Lower lobe of right lung (tissue), 2 donors: ENCODE data around the gene PDZD2. TPM values are rescaled to one million over a fixed set of nuclear protein-coding genes. Genes with fewer than 3 reads are reported as not detected.

Experiments
- ATAC-seq, 2 donors: fragments of 200-7000 bp; cut with Tn5 transposase; one replicate each; pipeline ENCODE4 v1.9.1; 2020 to 2022; ENCODE audit warnings: mild to moderate bottlenecking in 2 of 2, moderate library complexity in 2 of 2
- DNase-seq: peaks from one replicate; pipeline ENCODE4 v3.0.0-alpha.2; 2020
- H3K27ac ChIP-seq: fragments of 200-600 bp; one replicate; pipeline ENCODE4 v1.8.0; 2022
- H3K27me3 ChIP-seq: fragments of 200-600 bp; one replicate; pipeline ENCODE4 v1.8.0; 2022; ENCODE audit warnings: low read depth
- H3K36me3 ChIP-seq: fragments of 200-600 bp; one replicate; pipeline ENCODE4 v1.8.0; 2022; ENCODE audit warnings: mild to moderate bottlenecking
- H3K4me1 ChIP-seq: fragments of 200-600 bp; one replicate; pipeline ENCODE4 v1.8.0; 2022
- H3K4me3 ChIP-seq: fragments of 200-600 bp; one replicate; pipeline ENCODE4 v1.8.0; 2022; ENCODE audit warnings: mild to moderate bottlenecking
- H3K9me3 ChIP-seq: fragments of 200-600 bp; one replicate; pipeline ENCODE4 v1.8.0; 2022
- intact Hi-C: fragments of 100-400 bp; cut with DNase I; formaldehyde crosslinking; loops from one replicate; pipeline ENCODE4 v1.11.0; 2022
- total RNA-seq: library from RNA; stranded (reverse); fragmentation: NEBNext Ultra II Directional; extraction: Animal tissue kit (Norgen Biotek cat#: 25700); gene quantifications from one replicate; pipeline ENCODE4 v1.2.1, GENCODE V29; 2021
- TF ChIP-seq, protein P1 (sequence below): fragments of 200-600 bp; IDR thresholded peaks from one replicate; pipeline ENCODE4 v1.8.0; 2022; ENCODE audit warnings: antibody characterized with exemption, mild to moderate bottlenecking
- donor health status: DM: no; HTN: yes; CAD: no; lungs with severe emphysema.

PDZD2 gene
- total RNA-seq, 1 donor from 2014 or later = 67.8 TPM

DNA sequence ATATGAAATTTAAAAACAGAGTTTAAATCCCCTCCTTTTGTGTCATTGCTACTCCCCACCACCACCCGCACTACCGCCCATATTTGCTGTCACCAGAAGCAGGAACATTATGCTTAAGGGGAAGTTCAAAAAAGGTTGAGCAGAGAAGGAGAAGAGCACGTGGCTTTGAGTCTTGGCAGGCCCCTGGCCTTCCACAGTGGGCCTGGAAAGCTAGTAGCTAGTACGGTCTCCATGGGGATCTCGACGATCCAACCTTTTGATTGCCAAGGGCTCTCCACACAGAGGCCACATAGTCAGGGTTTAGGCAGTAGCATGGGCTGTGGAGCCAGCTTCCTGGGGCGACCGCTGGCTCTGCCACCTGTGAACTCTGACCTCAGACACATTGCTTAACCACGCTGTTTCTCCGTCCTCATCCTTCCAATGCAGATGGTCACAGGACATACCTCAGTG is 445.1 kb downstream of the PDZD2 start:
- ATAC-seq = peak in 1 of 2 donors; percentile 30
- Histone ChIP-seq H3K36me3 (peaks cover 37% of the 10 kb centered on the region), H3K27me3 (no peaks in the 10 kb centered on the region), H3K27ac (no peak overlapping the region), H3K4me3 (no peak overlapping the region), H3K4me1 (no peaks in the 10 kb centered on the region), H3K9me3 (no peaks in the 10 kb centered on the region)
- intact Hi-C loops = no loop called here
- DNase-seq = no peak
- TF ChIP-seq, protein P1, sequence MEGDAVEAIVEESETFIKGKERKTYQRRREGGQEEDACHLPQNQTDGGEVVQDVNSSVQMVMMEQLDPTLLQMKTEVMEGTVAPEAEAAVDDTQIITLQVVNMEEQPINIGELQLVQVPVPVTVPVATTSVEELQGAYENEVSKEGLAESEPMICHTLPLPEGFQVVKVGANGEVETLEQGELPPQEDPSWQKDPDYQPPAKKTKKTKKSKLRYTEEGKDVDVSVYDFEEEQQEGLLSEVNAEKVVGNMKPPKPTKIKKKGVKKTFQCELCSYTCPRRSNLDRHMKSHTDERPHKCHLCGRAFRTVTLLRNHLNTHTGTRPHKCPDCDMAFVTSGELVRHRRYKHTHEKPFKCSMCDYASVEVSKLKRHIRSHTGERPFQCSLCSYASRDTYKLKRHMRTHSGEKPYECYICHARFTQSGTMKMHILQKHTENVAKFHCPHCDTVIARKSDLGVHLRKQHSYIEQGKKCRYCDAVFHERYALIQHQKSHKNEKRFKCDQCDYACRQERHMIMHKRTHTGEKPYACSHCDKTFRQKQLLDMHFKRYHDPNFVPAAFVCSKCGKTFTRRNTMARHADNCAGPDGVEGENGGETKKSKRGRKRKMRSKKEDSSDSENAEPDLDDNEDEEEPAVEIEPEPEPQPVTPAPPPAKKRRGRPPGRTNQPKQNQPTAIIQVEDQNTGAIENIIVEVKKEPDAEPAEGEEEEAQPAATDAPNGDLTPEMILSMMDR = no peak

DNA sequence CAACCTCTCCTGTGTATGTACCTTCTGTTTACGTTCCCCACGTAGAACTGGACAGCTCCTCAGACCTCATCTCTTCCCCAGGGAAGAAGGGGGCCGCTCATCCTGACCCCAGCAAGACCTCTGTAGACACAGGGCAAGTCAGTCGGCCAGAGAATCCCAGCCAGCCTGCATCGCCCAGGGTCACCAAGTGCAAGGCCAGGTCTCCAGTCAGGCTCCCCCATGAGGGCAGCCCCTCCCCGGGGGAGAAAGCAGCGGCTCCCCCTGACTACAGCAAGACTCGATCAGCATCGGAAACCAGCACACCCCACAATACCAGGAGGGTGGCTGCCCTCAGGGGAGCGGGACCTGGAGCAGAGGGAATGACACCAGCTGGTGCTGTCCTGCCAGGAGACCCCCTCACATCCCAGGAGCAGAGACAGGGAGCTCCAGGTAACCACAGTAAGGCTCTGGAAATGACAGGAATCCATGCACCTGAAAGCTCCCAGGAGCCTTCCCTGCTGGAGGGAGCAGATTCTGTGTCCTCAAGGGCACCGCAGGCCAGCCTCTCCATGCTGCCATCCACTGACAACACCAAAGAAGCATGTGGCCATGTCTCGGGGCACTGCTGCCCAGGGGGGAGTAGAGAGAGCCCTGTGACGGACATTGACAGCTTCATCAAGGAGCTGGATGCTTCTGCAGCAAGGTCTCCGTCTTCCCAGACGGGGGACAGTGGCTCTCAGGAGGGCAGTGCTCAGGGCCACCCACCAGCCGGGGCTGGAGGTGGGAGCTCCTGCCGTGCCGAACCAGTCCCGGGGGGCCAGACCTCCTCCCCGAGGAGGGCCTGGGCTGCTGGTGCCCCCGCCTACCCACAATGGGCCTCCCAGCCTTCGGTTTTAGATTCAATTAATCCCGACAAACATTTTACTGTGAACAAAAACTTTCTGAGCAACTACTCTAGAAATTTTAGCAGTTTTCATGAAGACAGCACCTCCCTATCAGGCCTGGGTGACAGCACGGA is 448.5 kb downstream of the PDZD2 start:
- Histone ChIP-seq H3K27me3 (no peaks in the 10 kb centered on the region), H3K4me3 (no peak overlapping the region), H3K4me1 (no peaks in the 10 kb centered on the region), H3K27ac (no peak overlapping the region), H3K36me3 (peaks cover 50% of the 10 kb centered on the region), H3K9me3 (no peaks in the 10 kb centered on the region)
- TF ChIP-seq, protein P1 = no peak
- ATAC-seq (no peak), DNase-seq (no peak)
- intact Hi-C loops = no loop called here

DNA sequence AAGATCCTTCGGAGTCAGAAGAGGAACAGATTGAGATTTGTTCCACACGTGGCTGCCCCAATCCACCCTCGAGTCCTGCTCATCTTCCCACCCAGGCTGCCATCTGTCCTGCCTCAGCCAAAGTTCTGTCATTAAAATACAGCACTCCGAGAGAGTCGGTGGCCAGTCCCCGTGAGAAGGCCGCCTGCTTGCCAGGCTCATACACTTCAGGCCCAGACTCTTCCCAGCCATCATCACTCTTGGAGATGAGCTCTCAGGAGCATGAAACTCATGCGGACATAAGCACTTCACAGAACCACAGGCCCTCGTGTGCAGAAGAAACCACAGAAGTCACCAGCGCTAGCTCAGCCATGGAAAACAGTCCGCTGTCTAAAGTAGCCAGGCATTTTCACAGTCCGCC is 449.3 kb downstream of the PDZD2 start:
- Histone ChIP-seq H3K9me3 (no peaks in the 10 kb centered on the region), H3K4me1 (no peaks in the 10 kb centered on the region), H3K27me3 (no peaks in the 10 kb centered on the region), H3K4me3 (no peak overlapping the region), H3K36me3 (peaks cover 50% of the 10 kb centered on the region), H3K27ac (no peak overlapping the region)
- ATAC-seq (no peak), DNase-seq (no peak)
- TF ChIP-seq, protein P1 = no peak
- intact Hi-C loops = no loop called here

DNA sequence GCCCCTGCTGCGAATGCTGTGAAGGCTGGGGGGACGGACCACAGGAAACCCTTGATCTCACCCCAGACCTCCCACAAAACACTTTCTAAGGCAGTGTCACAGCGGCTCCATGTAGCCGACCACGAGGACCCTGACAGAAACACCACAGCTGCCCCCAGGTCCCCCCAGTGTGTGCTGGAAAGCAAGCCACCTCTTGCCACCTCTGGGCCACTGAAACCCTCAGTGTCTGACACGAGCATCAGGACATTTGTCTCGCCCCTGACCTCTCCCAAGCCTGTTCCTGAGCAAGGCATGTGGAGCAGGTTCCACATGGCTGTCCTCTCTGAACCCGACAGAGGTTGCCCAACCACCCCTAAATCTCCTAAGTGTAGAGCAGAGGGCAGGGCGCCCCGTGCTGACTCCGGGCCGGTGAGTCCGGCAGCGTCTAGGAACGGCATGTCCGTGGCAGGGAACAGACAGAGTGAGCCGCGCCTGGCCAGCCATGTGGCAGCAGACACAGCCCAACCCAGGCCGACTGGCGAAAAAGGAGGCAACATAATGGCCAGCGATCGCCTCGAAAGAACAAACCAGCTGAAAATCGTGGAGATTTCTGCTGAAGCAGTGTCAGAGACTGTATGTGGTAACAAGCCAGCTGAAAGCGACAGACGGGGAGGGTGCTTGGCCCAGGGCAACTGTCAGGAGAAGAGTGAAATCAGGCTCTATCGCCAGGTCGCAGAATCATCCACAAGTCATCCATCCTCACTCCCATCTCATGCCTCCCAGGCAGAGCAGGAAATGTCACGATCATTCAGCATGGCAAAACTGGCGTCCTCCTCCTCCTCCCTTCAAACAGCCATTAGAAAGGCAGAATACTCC is 450.4 kb downstream of the PDZD2 start:
- H3K9me3 ChIP-seq = no peaks in the 10 kb centered on the region
- intact Hi-C loops = no loop called here
- ATAC-seq = no peak
- TF ChIP-seq, protein P1 = no peak
- no peak for DNase-seq
- no peak overlapping the region for H3K27ac ChIP-seq
- H3K4me1 ChIP-seq = no peaks in the 10 kb centered on the region
- H3K36me3 ChIP-seq = peaks cover 61% of the 10 kb centered on the region
- H3K4me3 ChIP-seq = no peak overlapping the region
- H3K27me3 ChIP-seq = no peaks in the 10 kb centered on the region

DNA sequence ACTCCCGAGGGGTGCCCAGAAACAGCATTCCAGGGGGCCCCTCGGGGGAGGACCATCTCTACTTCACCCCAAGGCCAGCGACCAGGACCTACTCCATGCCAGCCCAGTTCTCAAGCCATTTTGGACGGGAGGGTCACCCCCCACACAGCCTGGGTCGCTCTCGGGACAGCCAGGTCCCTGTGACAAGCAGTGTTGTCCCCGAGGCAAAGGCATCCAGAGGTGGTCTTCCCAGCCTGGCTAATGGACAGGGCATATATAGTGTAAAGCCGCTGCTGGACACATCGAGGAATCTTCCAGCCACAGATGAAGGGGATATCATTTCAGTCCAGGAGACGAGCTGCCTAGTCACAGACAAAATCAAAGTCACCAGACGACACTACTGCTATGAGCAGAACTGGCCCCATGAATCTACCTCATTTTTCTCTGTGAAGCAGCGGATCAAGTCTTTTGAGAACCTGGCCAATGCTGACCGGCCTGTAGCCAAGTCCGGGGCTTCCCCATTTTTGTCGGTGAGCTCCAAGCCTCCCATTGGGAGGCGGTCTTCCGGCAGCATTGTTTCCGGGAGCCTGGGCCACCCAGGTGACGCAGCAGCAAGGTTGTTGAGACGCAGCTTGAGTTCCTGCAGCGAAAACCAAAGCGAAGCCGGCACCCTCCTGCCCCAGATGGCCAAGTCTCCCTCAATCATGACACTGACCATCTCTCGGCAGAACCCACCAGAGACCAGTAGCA is 451.3 kb downstream of the PDZD2 start:
- intact Hi-C loops = no loop called here
- H3K4me1 ChIP-seq = peaks cover 7% of the 10 kb centered on the region
- TF ChIP-seq, protein P1 = no peak
- no peak overlapping the region for H3K4me3 ChIP-seq
- H3K36me3 ChIP-seq = peaks cover 62% of the 10 kb centered on the region
- no peaks in the 10 kb centered on the region for H3K9me3 ChIP-seq
- no peak for DNase-seq
- no peaks in the 10 kb centered on the region for H3K27me3 ChIP-seq
- no peak overlapping the region for H3K27ac ChIP-seq
- ATAC-seq = no peak
